ENCODE results near the gene MBD2.

Gene MBD2

DNA sequence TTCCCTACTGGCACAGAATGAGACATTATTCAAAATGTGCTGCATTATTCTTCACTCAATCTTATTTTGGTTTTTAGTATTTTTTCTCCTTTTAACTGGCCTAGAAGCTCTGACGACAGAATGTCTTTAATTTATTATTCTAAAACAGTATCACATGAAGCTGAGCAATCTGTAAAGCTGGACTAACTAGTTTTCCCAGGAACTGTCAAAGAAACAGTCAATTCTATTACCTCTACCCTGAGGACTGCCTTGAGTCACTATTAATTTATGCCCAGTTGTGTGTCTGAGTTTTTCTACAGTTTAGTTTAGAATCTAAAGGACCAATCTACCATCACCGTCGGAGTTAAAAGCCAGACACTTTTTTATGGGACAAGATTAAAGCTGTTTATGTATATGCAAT lies 31.6 kb downstream of the MBD2 start:
- DNase-seq: no peak

DNA sequence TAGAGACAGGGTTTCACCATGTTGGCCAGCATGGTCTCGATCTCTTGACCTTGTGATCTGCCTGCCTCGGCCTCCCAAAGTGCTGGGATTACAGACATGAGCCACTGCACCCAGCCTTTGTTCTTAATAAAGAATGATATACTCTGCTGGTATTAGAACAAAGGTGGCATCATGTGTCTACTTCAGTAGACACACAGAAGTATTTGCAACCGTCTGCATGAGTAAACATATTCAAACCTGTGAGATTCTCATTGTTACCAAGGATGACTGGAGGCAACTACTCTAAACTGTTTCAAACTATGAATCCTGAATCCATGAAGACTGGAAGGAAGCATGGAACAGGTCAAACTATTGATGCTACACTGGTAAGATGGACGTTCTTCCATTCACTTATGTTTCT lies 32.1 kb downstream of the MBD2 start:
- no peak for DNase-seq

DNA sequence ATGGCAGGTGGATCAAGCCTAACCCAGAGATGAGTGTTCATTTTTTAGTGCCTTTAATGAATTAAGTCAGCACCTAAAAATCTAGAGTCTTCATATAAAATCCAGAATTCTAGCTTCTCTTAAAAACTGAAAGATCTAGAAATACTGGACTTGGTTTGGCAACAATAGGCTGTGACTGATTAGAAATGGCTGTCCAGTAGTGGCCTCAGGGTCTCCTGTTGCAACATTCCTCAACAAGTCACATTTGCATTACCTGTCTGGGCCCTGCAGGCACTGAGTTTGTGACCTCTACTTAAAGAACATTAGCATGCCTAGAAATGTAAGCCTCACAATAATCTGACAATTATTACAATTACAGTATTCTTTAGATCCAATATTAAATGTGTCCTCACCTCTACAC lies 33.1 kb downstream of the MBD2 start:
- DNase-seq: no peak

DNA sequence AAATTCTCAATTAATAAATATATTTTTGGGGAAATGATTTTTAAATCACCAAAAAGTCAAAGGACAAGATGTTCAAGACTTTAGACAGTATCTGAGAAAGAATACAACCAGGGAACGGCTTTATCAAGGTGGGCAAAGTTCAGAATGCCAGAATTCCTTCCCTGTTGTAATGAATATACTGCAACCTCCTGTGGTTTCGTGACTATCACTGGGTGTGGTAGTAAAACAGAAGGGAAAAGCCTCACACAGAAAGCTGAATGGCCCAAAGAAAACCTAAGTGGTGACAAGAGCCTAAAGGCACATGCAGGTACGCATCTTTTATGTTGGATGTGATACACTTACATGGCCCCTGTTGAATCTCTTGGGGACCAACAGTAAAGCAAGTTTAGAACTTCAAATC lies 37.1 kb downstream of the MBD2 start:
- DNase-seq: no peak

DNA sequence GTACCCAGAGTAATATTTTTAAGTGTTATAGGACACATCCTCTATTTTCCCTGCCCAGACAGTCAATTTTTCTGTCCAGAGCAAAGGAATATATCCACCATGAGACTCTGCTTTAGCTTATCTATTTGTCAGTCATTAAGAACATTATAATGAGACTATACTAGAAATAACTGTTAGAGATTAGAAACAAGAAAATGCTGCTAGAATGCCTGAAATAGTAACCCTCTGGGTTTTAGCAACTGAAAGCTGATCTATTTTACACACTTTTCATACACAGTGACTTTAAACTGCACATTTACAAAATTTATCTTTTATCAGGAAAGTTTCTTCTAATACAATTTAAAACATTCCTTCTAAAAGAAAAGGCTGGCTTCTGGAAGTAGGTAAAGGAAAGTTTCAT lies 39.6 kb downstream of the MBD2 start:
- DNase-seq: no peak

DNA sequence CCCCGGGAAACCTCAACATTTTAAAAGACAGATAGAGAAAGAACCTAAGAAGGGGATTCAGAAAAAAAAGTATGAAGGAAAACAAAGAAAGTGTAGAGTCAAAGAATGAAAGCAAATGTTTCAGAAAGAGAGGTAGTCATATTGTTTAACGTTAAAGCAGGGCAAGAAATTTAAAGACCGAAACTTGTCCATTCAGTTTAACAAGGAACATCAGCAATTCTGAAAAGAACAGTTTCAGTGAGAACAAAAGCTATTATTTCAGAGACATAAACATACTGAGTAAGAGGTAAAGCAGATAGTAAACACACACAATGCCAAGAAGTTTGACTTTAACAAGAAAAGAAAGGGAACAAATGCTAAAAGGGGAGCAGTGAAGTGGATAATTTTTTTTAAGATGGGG lies 41.1 kb downstream of the MBD2 start:
- no peak for DNase-seq

DNA sequence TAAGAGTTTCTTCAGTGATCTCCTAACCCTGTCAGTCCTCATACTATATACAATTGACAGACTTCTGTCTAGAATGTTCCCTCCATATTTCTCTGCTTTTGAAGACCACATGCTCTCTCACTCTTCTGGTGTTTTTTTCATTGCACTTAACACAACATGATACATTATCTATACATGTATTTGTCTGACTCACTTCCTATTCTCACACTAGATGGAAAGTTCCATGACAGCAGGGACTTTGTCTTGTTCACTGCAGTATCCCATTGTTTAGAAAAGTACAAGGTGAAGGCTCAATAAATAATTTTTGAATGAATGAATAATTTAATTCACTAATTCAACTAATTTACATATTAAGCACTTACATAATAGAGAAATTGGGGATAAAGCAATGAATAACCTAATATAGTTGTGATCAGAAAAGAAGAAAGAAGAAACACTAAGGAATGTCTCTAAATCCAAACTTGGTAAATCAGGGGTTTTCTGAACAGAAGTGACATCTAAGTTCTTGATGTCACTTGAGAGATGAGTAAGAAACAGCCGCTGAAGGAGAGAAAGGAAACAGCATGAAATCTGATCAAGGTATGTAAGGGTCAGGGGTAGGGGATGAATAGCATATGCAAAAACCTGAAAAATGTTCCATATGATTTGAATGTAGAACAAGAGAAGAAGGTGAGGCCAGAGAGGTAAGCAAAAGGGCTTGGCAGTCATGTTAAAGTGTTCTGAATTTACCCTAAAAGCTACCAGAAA lies 42.4 kb downstream of the MBD2 start:
- no peak for DNase-seq

DNA sequence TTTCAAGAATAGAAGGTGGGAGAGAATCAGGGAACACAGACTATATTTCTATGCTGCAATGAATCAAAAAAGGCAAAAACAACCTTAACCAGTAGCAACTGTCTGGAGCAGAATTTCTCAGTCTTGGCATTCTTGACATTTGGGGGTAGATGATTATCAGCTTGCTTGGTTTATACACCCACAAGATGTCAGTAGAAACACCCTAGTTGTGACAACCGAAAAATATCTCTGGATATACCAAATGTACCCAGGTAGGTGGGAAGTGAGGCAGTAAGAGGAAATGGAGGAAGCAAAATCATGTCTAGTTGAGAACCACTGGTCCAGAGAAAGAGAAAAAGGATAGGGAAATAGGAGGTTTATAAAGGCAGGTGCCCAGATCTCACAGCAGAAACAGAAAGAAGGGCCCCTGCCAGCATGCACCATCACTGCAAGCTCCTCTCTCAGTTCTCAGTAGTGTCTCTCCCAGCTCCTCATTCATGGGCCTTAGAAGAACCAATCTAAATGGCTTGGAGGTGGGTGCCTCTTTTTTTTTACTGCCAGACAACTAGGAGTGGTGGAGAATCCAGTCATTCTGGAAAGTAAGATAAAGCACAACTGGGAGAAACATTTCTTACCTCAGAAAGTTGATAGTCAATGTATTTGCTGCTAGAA lies 50.4 kb downstream of the MBD2 start:
- DNase-seq: no peak

DNA sequence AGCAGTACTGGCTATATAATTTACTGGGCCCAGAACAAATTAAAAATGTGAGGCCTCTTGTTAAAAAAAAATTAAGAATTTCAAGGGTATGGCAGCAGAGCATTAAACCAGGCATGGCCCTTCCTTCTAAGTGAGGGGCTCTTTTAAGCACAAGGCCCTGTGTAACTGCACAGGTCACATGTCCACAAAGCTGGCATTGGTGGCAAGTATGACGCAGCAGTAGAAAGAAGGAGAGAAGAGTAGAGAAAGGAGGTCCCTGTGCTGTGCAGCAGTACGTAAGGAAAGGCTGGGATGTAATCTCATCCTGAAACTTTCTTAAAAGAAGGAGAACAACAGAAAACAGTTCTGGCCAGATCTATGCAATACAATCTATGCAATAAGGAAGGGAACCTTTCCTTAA lies 51.2 kb downstream of the MBD2 start:
- no peak for DNase-seq

DNA sequence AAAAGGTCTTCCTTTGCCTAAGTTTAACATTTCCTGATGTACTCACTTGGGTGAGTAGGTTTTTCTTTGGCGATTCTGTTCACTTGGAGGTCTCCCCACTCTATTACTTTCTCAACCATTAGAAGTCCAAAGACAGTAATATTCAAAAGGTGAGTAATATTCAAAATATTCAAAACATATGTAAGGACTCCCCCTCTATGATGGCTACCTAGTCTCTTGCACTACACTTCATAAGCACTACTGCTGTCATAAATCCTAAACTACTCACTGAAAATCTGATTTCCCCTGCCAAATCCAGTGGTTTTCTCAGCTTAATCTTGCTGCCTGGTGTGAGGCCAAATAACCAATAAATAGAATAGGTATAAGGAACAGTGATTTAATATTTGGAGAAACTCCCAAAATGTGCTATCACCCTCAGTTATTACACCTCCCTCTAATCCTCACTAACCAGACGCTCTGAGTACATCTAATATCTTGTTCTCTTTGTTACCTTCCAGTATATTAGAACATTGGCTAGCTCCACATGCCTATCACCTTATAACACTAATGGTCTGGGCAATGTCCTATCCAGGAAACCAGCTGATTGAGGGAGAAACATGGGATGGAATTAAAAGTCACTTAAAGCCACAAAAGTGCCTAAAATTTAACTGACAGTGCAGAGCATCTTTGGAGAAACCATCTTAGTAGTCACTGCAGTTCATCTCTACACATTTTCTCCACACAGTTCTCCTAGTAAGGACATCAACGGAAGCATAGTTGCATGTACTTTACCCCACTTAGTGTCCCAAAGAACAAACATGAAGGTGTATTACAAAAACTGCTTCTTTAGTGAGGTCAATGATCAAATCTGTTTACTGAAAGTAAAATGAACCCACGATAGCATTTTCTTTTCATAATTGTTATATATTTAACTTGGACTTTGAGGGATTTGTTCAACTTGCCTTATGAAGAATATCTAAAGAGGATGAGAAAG lies 54.8 kb downstream of the MBD2 start:
- no peak for DNase-seq

DNA sequence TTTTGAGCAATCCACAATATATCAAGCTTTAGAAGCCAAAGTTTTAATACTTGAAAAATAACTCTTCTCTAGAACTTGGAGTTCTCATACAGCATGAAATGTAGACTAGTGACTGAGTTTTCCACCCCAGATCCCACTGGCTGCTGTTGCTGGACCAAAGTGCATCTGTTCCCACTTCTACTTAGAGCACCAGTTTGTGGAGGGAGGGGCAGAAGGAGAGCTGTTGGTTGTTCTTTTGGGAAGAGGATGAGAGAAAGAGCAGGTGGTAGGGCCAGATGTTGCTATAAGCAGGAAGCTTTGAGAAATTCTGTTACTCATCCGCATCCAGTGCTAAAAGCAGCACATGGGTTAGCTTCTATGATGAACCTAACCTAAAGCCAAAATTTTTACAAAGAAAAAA lies 59.0 kb downstream of the MBD2 start:
- DNase-seq: no peak

DNA sequence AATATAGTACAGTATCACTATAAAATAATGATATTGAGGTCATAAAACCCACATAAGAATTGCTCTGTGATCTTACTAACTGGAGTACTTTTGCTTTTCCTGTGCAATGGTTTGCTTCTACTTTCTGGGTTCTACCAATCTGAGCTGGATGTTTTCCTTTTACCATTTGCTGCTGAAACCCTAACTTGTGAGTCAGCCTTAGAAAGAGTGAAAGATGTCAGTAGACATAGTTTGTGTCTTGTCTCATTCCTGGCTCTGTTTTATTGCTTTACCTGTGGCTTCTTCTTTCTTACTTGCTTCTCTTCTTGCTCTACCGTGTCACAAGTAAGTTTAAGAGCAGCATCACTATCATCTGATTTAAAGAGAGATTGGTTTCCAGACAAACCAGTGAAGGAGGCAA lies 61.0 kb downstream of the MBD2 start:
- no peak for DNase-seq

DNA sequence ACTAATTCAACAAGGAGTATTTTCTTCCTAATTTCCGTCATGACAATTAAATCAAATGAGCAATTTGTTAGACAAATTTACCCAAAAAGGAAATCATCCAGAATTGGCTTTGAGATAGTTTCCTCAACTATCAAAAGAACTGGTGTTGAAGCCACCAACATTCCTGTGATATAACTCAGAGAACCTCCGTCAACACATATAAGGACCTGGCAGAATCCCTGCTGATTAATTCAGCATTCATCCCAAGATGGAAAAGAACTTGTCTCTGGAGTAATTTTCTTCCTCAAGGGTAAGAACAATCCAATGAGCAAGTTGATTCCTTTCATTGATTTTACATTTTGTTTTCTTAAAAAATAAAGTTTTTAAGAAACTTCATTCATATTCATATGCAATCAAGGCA lies 62.0 kb downstream of the MBD2 start:
- DNase-seq: no peak

DNA sequence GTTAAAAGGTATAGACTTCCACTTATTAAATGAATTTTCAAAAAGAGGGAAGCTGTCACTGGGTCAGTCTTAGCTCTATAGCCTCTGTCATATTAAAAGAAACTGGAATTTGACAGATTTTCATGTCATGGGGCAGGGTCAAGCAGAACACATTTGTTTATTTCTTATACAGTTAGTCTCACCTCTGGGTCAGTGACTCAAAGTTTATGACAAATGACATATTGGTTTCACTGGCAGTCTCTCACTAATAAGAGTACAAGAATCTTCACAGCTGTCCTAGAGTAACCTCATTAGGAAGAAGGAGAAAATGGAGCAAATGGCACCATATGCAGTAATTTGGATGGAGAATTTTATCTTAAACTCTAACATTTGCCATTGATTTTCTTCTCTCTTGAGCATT lies 63.2 kb downstream of the MBD2 start:
- no peak for DNase-seq

DNA sequence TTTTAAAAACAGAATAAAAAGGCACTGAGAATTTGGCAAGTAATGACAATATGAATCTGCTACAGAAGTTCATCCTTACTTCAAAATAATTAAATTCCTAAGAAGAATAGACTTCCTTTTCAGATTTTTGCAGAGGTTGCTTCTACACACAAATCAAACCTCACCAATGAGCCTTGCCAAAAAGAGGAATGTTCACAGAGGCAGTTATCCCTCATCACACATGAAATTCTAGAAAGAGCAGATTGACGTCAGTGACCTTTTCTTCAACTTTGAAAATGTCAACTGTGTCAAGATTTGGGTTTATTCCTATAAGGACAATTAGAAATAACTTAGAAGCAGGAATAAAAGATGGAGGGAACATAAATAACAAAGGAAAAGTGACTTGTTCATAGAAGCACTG lies 64.6 kb downstream of the MBD2 start:
- no peak for DNase-seq

DNA sequence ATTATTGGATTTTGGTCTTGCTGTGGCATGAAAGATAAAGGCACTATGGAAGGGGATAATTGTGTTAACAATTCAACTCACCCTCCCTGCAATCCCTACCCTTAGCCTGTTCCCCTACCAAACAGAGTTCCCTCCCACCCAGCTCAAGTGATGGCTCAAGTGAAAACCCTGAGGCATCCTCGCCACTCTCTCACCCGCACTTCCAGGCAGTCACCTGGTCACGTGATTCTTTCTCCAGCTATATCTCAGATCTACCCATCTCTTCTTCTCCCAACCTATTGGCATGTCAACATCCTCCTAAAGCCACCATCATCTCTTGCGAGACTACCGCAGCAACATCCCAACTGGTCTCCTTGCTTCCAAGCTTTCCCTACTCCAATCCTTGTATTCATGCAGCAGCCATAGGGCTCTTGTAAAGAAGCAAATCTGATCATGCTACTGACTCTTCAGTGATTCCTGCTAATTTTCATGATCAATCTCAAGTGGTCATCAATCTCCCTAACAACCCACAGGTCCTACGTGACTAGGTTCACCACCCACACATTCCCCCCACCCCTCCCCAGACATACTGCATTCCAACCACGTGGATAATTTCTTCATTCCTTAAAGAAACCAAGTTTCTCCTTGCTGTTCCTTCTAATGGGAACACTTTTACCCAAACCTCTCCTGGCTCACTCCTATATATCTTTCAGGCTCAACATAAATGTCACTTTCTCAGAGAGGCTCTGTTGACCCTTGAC lies 66.7 kb downstream of the MBD2 start:
- DNase-seq: no peak

DNA sequence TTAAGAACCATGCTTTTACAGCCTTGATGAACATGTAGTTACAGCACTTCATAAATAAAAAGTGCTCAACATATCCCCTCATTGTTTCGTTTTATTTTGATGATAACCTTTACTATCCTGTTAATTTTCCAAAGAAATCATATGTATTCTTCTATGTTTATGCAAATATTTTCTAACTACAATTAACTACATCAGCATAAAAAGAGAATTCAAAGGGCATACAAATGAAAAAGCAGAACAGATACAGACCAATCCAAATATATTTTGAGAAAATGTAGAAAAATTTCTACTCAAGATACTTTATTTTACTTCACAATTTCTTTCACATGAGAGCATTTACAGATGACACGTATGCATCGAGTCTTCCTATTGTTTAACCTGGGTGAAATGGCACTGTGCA lies 69.1 kb downstream of the MBD2 start:
- DNase-seq: no peak

DNA sequence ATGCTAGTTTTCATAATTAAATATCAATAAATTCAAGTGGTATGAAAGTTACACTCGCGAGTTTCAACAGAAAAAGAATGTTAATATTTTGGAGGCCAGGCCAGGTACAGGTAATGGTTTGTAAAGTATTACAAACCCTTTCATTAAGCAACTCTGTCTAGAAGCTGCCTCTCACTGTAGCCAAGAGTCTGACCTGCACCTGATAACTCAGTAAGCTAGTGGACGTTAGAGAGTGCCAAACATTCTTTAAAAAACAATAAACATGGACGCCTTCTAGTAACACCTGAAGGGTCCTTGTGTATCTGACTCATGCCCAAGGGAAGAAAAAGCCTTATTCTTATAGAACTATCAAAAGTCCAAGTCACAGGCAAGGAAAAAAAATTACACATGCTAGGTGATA lies 70.2 kb downstream of the MBD2 start:
- no peak for DNase-seq

DNA sequence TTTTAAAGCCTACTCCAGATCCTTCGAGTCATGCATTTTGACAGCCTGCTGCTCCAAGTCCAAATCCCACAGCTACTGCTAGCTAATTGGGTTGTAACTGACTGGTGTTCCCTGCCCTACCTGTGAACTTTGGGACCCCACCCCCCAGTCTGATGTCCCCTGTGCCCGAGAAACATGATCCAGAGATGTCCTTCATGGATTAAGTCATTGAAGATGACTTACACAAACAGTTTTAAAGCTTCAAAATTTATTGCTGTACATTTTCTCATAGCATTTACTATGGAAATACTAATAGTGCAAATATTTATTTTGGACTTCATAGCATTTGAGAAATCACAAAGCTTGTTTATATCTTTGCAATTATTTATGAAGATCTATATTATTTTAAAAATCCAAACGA lies 73.1 kb downstream of the MBD2 start:
- no peak for DNase-seq

DNA sequence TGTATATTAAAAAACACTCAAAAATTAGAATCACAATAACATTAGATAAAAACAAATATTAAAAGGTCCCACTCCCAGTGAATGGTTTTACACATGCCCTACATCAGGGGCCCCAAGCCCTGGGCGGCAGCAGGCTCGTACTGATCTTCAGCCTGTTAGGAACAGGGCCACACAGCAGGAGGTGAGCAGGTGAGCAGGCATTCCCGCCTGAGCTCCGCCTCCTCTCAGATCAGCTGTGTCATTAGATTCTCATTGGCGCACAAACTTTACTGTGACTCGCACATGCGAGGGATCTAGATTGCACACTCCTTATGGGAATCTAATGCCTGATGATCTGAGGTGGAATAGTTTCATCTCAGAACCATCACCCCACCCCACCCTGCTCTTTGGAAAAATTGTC lies 74.2 kb downstream of the MBD2 start:
- DNase-seq: no peak

DNA sequence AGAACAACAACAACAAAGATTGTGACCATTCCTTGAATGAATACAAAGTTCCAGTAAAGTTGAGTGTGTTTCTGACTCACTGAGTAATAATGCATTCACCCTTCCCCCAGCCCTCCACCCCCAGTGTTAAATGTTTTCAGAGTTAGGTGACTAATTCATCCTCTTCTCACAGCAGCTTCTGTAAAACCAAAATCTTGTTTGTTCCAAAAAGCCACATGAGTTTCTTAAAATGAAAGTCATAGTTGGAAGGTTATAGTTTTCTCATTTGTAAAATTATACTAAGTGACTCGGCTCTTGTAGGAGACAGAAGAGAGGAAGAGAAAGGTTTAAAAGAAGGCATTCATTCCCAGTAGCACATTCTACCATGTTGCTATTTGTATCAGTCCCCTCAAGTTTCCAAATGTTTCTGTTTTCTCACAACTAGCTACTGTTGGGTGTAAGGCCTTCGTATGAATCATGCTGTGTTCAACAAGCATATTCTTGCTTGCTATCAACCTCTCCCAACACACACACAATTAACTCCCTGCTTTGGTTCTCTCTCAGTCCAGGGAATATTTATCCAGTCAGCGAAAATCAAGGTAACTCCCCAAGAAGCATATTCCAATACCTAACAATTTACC lies 75.3 kb downstream of the MBD2 start:
- no peak for DNase-seq

DNA sequence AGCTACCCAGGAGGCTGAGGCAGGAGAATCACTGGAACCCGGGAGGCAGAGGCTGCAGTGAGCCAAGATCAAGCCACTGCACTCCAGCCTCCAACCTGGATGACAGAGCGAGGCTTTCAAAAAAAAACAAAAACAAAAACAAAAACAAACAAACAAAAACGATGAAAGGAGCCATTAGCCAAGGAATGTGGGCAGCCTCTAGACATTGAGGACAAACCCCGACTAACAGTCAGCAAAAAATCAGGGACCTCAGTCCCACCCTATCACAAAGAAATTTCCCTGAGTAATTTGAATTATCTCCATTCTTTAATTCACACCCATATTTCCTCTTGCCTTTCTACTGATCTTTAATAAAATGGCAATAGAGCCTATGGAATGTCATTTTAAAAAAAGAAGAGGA lies 75.8 kb downstream of the MBD2 start:
- no peak for DNase-seq

DNA sequence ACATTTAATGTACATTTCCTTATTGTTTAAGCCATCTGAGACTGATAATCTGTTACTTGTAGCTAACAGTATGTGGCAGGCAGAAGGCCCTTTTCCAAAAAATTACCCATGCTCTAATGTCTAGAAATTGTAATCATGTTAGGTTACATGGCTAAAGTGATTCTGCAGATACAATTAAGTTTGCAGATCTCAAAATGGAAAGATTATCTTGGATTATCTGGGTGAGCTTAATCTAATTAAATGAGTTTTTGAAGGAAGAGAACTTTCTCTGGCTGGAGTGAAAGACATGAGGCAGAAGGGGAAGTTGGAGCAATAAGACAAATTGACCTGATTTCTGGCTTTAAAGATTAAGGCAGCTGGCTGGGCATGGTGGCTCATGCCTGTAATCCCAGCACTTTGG lies 76.3 kb downstream of the MBD2 start:
- DNase-seq: no peak
